Medulla oblongata (tissue), 1 donor: ENCODE results near the gene PTPN5.
A peak's percentile ranks its signal among the peaks of the same experiment; 100 is the strongest.

ENCODE experiments used
- DNase-seq: peaks from one replicate; pipeline ENCODE4 v3.0.0-alpha.2; 2015; ENCODE audit errors: extremely low spot score

Gene PTPN5

GRCh38 chr11:18773104-18773503 lies 18.5 kb downstream of the PTPN5 start:
- no peak for DNase-seq

GRCh38 chr11:18772211-18772610 lies 19.4 kb downstream of the PTPN5 start:
- no peak for DNase-seq

- DNase-seq, result no peak
Measured at GRCh38 chr11:18771266-18772035, 20.1 kb downstream of the PTPN5 start.

- no peak for DNase-seq
Measured at GRCh38 chr11:18770479-18771125, 21.0 kb downstream of the PTPN5 start.

DNA sequence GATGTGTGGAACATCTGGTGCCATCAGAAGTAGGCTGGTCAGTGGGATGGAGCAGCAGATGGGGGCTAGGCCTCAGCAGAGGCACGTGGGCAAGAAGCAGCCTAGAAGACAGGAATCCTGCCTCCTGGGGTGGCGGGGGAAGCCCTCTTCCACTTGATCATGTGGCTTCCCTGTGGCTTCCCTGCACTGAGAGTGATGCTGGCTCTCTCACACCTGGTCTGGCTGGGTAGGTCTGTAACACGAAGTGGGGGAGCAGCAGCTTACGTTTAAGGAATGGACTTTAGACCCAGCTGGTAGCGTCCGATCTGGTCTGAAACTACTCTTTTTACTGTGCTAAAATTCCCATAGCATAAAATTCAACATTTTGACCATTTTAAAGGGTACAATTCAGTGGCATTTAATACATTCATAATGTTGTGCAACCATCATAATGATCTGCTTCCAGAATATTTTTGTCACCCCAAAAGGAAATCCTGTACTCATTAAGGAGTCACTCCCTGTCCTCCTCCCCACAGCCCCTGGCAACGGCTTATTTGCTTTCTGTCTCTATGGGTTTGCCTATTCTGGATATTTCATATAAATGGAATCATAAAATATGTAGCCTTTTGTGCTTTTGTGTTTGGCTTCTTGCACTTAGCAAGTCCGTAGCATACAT lies 21.7 kb downstream of the PTPN5 start:
- no peak for DNase-seq

GRCh38 chr11:18768978-18769377 lies 22.6 kb downstream of the PTPN5 start:
- DNase-seq, result no peak

GRCh38 chr11:18768472-18768901 lies 23.1 kb downstream of the PTPN5 start:
- DNase-seq, result no peak

- no peak for DNase-seq
Measured at GRCh38 chr11:18766015-18766414, 25.6 kb downstream of the PTPN5 start.

- no peak for DNase-seq
Measured at GRCh38 chr11:18765554-18765953, 26.0 kb downstream of the PTPN5 start.

GRCh38 chr11:18761741-18762140 lies 29.9 kb downstream of the PTPN5 start:
- DNase-seq, result no peak

DNA sequence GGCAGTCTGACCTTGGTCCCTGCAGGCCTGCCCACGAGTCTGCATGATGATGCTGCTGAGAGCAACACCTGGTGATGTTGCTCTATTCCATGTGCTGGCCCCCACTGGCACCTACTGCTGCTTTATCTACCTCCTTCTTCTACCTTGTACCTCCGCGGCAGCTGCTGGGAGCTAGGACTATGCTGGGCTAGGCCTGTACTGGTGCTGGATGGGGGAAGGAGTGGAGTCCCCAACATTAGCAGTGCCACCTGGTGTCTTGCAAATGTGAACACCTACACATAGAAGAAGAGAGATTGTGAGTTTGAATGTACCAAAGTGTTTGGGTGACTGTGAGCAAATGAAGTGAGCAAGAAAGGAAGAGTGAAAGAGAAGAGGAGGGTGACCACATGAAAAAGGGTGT lies 30.5 kb downstream of the PTPN5 start:
- DNase-seq, result no peak

DNA sequence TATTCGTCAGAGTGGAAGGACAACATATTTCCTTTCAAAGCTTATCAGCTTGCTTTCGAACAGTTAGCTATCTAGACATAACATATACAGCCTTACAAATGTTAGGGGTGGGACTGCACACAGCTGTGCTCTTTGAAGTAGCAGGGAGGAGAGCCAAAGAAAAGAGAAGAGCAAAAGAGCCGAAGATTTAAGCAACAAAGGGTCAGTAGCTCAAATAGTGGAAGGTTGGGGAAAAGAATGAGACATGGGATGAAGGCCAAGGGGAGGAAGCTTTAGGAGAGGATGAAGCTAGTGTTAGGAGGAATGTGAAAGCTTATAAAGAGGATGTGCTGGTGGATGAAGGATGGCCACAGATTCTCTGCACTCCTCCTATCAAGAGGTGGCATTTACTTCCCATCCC lies 33.8 kb downstream of the PTPN5 start:
- DNase-seq, result no peak

- no peak for DNase-seq
Measured at GRCh38 chr11:18756889-18757288, 34.7 kb downstream of the PTPN5 start.

GRCh38 chr11:18754308-18754707 lies 37.3 kb downstream of the PTPN5 start:
- DNase-seq, result no peak

DNA sequence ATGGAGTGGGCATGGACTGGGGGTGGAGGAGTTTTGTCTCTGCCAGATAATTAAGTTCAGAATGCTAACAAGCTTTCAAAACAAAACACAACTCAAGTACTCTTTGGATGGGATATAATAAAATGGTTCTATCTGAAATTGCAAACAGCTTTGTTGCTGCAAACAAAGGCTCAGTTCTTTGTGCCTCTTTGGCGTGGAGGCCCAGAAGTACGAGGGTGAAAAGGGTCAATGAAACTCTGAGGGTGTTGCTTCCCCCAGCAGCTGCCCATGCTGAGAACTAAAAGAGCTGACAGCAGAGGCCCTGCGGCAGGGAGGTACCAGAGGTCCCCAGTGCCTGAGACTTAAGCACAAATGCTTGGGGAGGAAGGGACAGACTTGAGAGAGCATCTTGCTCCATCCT lies 39.1 kb downstream of the PTPN5 start:
- peak; percentile 46 for DNase-seq

- no peak for DNase-seq
Measured at GRCh38 chr11:18750944-18751343, 40.7 kb downstream of the PTPN5 start.

DNA sequence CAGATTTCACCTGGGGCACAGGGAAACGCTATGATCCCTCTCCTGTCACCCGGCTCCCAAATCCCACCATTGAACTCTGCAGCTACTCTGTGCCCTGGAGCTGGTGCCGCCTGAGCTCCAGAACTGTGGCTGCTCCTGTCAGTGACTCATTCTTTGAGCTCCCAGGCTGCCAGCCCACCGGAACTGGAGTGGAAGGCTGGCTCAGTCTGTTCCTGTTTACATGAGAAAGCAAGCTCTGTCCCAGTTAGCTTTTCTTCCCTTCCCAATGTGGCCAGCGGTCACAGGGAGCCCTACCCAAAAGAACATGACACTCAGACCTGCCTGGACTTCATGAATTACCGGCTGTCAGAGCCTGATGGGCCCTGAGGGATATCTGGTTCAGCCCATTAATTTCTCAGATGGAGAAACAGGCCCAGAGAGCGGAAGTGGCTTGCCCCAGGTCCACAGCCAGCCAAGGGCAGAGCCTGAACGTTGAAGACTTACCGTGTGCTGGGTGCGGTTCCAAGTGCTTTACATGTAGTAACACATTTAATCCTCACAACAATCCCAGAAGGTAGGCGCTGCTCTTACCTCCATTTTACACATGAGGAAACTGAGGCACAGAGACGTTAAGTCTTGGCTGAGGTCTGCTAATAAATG lies 41.8 kb downstream of the PTPN5 start:
- DNase-seq, result peak; percentile 37

DNA sequence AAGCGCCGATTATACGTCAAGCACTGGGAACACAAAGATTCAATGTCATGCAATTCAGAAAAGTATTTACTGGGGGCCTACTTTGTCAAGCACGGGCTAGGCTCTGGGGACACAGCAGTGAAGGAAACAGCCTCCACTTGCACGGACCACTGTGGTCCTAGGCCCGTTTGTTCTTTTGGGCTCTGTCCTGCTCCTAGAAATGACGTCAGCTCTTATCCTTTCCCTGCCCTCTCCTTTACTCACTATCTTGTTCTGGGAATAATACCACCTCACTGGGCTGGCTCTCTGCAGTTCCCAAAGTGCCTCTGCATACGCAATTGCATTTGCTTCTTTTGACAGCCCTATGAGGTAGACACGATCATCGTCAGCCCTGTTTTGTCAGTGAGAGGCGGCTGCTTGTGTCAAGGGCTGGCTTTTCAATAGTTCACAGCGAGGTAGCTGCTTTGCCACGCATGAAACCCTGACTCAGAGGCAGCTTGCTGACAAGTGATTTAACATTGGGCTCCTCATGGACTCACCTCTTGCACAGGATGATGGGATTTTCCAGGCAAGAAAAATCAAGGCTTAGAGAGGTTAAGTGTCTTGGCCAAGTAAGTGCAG lies 42.7 kb downstream of the PTPN5 start:
- no peak for DNase-seq

GRCh38 chr11:18745251-18745650 lies 46.3 kb downstream of the PTPN5 start:
- no peak for DNase-seq

DNA sequence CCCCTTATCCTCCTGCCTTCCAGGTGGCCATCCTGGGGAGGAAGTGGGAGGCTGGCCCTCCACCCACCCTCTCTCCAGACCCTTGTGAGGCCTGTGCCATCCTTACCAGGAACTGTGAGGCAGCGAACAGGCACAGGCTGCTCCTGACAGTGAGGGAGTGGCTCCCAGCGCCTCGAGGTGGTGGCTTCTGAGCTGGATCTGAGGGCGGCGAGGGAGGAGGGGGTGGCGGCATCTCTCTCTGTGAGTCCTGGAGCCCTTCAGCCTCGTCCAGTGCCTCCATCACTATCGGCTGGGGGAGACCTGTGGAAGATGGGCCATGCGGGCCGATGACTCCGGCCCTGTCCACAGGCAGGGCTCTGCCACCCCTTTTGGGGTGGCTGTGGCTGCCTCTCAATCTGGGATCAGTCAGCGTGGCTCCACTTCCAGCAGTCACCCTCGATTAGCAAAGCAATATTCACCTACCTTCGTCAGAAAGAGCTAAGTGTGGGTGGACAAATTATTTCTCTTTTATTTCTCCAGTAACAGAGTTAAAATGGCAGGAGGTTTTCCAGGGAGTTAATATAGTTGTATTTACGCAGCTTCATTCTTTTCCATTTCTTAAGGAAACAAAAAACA lies 47.6 kb downstream of the PTPN5 start:
- DNase-seq, result no peak

GRCh38 chr11:18743365-18743764 lies 48.2 kb downstream of the PTPN5 start:
- DNase-seq, result no peak

GRCh38 chr11:18741783-18742182 lies 49.8 kb downstream of the PTPN5 start:
- DNase-seq, result no peak
